Smooth muscle cell of the coronary artery (primary cell): ENCODE results near the gene AFP. TPM values are rescaled to one million over a fixed set of nuclear protein-coding genes. Genes with fewer than 3 reads are reported as not detected.

Experiments
- total RNA-seq: library from RNA; depleted of rRNA; stranded (reverse); fragments of >200 nt; gene quantifications from 2 replicates; pipeline ENCODE4 v1.2.3, GENCODE V29; 2014; ENCODE audit warnings: low replicate concordance

AFP gene
- total RNA-seq: 0.23 and 0.59 TPM in 2 replicates

DNA sequence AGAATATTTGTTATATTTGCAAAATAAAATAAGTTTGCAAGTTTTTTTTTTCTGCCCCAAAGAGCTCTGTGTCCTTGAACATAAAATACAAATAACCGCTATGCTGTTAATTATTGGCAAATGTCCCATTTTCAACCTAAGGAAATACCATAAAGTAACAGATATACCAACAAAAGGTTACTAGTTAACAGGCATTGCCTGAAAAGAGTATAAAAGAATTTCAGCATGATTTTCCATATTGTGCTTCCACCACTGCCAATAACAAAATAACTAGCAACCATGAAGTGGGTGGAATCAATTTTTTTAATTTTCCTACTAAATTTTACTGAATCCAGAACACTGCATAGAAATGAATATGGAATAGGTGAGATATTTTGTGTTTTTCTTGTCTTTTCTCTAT is at the start of gene AFP:
Gene AFP, plus strand, starts transcription at position 238 of the 400 bp plus-strand sequence. Its CDS starts 42 bp downstream, at position 280.

DNA sequence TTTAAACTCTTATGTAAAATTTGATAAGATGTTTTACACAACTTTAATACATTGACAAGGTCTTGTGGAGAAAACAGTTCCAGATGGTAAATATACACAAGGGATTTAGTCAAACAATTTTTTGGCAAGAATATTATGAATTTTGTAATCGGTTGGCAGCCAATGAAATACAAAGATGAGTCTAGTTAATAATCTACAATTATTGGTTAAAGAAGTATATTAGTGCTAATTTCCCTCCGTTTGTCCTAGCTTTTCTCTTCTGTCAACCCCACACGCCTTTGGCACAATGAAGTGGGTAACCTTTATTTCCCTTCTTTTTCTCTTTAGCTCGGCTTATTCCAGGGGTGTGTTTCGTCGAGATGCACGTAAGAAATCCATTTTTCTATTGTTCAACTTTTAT is 32.0 kb upstream of the AFP start, which contains the start of gene ALB:
Gene ALB, plus strand, starts transcription at position 246 of the 400 bp plus-strand sequence. Its CDS starts 41 bp downstream, at position 287.

DNA sequence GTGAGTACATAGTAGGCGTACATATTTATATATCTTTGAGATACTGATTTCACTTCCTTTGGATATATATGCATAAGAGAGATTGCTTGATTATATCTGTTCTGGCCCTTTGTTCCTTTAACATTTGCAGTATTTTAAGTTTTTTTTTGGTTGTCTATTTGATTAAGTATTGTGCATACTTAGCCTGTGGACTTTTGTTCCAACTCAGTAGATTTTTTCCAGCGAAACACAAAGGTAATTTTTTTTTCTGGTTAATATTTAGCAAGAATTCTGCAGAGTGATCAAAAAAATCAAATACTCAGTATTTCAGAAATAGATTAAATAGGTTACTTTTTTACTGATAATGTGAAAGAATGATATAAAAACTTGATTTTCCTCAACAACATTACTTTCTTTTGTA is 45.3 kb downstream of the AFP start, which contains the start of gene AFM:
Gene AFM, plus strand, starts transcription at position 388 of the 400 bp plus-strand sequence. CDS start 31 bp downstream, outside the sequence.

Other genes with a start within 250 kb of the AFP start
- gene ANKRD17, start 177.4 kb upstream of the AFP start, total RNA-seq: 39.7 and 44.2 TPM in 2 replicates
- not detected in 2 replicates for gene ALB, start 31.9 kb upstream of the AFP start, total RNA-seq
- not detected in 2 replicates for gene AFM, start 45.5 kb downstream of the AFP start, total RNA-seq
- not detected in 2 replicates for gene RASSF6, start 184.2 kb downstream of the AFP start, total RNA-seq